Renal cortex interstitium (tissue), 11 donors: Measurements from ENCODE around the gene PRKAR1B. TPM values are rescaled to one million over a fixed set of nuclear protein-coding genes. Genes with fewer than 3 reads are reported as not detected.

Source experiments
- DNase-seq, 11 donors: peaks; one replicate each; pipeline ENCODE4 v3.0.0-alpha.2; 2013; ENCODE audit warnings: low read depth in 9 of 11, low spot score in 4 of 11; ENCODE audit errors: extremely low read depth in 1 of 11
- polyA plus RNA-seq, 3 donors: library from polyadenylated mRNA; unstranded; fragments of 120-200 nt; gene quantifications; one replicate each; pipeline ENCODE4 v1.2.1, GENCODE V29; 2013; ENCODE audit not compliant: insufficient read length in 3 of 3

The PRKAR1B gene
- polyA plus RNA-seq, 3 donors: 31.7 to 43.1 (median 41.8) TPM

DNA sequence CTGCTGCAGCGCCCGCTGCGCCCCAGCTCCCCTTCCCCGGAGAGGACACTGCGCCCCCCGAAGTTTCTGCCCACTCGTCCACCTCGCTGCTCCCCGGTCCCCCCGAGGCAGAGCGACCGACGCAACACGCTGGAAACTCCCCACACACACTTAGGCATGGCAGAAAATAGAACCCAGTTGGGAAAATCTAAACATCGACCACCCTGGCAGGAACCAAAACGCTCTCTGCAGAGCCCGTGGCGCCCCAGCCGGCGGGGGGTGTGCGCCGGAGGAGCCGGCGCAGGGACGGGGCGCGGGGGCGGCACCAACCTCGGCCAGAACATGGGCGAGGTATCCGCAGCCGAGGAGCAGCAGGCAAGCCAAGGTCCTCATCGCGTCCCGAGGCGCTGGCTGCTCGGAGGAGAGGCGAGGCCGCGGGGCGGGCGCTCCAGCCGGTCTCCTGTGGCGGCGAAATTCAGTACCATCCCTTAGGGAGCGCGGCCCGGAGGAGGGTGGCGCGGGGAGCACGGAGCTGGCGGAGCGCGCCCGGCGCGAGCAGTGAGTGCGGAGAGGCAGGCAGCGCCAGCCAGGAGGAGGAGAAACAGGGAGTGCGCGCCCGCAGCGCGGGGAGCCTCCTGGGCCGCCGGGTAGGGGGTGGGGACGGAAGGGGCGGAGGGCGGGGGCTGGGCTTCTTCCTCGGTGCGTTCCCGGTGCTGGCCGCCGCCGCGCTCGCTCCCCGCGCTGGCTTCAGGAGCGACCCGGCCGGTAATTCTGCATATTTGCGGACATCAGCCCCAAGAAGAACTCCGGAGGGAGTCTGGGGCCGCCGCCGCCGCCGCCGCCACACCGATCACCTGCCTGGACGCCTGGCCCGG lies 208.2 kb downstream of the PRKAR1B start:
- peak in 4 of 11 donors; percentile 62 to 78 (median 72) for DNase-seq

DNA sequence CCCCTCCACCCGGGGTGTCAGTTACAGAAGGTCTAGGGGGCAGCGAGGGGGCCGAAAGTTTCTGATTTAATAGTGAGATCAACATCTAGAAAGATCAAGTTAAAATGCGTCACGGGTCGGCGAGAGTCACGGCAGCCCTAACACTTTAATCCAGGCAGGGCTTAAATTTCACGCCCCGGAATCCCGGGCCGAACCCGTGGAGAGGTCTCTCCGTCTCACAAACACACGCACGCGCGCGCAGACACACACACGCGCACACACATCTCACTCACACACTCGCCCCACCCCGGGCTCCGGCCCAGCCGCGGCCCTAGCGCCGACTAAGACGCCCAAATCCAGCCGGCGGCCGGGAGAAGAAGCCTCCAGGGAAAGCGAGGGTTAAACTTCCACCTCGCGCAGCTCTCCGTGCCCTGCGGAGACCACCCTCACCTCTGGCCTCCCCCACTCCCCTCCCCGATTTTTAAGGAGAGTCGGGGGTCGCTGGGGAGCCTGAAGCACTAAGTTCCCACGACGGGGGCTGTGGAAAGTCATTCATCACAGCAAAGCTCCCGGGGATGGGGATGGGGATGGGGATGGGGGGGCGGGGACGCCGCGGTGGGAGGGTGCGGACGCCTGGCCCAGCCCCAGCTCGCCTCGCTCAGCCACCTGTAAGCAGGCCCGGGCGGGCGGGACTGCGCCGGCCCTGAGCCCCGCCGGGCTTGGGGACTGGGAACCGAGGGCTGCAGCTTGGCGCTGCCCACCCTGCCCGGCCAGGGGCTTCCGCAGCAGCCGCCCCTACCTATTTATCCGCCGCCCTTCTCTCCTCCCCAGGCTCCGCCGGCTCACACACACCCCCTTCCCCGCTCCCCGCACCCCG lies 209.1 kb downstream of the PRKAR1B start:
- no peak for DNase-seq

DNA sequence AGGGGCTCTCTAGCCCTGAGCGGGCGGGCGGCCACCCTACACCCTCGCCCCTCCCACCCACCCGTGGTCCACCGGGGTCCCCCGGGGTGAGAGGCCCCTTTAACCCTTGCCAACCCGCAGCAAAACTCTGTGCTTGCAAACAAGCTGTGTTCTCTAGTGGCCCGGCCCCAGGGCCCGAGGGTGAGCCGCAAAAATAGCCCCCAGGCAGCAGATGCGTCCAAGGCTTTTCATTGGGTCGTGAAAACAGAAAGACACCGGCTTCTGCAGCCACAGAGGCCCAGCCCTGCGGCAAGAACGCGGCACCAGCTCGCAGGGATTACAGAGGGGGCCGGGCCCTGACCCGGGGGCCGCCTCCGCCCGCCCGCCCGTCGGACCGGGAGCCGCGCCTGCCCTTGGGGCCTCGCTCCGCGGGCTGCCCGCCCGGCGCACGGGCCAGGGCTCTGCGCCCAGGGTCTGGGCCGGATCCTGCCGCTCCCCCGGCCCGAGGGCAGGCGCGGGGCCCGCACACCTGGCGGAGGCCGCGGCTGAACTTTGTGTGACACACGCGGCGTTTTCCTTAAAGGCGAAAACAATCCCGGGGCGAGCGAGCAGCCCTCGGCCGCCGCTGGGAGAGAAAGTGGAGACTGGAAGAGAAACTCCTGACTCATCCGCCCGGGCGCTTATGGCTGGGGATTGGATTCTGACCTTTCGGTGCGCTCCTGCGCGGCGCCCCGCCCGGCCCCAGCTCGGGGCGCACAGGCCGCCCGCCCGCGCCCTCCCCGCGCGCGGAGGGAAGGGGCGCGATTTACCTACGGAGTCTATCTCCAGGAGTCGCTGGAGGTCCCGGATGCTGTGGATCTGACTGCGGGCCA lies 210.2 kb downstream of the PRKAR1B start:
- no peak for DNase-seq

- DNase-seq: no peak
Observed at GRCh38 chr7:516216-516605, 210.9 kb downstream of the PRKAR1B start.

GRCh38 chr7:515628-516027 lies 211.5 kb downstream of the PRKAR1B start:
- no peak for DNase-seq

DNA sequence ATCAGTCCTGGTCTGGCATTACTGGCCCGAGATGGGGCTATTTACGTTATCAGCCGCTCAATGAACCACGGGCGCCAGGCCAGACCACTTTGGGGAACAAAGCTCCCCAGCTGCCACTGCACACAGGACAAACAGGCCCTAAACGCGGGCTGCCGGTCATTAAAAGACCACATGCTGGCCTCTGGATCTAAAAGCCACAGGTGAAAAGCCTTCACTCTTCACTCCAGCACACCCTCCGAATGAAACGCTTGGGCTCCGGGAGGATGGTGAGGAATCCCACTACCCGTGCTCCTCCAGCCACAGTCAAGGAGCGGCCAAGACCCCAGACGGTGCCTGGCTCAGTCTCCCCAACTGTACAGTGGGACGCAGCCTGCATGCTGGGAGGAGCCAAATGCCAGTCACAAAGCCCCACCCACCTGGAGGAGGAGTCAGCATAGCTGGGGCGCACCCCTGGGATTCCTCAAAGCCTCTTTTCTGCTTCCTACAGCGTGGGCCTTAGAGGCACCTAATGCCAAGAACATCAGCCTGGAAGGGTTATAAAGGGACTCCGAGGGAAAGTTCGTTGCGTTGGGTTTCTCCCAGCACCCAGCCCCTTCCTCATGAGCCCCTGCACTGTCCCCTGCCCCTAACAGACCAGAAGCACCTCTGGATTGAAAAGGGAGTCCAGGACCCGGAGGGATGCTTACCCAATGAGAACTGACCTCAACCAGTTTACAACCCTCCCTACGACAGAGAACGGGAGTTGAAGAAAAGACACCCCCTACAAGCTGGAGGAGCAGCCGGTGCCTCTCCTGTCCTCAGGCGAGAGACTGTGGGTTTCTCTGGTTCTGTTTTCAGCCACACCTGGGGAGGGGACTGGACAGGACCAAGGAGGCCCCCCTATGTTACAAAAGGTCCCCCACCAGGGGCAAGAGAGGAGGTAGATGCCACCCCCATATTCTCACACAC lies 212.2 kb downstream of the PRKAR1B start:
- DNase-seq: no peak

DNA sequence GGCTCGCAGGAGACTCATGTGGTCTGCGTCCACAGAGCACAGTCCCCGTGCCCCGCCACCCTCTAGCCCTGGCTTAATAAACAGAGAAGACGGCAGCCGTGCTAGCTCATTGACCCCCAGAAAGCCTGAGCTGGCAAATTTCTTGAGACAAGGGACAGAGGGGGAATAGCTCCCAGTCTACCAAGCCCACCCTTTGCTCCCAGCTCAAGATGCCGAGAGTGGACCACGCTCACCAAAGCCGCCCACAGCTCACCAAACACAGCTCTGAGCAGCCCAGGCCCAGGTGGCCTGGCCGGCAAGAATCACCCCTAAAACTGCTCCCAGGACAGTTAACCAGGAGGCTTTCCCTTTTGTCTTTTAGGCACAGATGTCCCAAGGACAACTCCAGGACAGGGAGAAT lies 212.8 kb downstream of the PRKAR1B start:
- no peak for DNase-seq

DNA sequence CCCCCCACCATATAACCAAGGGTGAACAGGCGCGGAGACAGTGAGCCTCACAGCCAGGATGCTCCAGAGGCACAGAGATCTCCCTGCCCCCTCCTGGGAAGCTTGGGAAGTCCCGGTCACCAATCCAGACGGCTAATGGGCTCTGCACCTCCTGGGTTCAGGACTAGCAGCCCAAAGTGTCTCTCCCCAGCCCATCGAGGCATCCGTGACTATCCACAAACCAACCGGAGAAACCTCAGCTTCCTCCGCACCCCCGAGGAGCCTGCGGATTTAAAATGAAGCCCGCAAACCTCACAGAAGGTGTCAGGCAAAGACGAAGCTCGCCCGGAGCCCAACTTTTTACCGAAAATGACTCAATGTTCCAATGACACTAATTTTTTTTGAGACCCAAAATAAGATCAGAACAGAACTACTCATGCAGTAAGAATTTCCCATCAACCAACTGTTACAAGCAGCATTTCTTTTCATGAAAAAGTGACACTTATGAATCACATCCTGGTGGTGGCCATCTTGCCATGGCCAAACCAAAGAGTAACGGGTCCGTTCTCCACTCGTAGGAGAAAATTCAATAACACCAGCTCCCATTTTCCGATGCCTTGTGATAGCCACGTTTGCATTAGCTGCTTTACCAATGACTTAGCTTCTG lies 213.4 kb downstream of the PRKAR1B start:
- no peak for DNase-seq

DNA sequence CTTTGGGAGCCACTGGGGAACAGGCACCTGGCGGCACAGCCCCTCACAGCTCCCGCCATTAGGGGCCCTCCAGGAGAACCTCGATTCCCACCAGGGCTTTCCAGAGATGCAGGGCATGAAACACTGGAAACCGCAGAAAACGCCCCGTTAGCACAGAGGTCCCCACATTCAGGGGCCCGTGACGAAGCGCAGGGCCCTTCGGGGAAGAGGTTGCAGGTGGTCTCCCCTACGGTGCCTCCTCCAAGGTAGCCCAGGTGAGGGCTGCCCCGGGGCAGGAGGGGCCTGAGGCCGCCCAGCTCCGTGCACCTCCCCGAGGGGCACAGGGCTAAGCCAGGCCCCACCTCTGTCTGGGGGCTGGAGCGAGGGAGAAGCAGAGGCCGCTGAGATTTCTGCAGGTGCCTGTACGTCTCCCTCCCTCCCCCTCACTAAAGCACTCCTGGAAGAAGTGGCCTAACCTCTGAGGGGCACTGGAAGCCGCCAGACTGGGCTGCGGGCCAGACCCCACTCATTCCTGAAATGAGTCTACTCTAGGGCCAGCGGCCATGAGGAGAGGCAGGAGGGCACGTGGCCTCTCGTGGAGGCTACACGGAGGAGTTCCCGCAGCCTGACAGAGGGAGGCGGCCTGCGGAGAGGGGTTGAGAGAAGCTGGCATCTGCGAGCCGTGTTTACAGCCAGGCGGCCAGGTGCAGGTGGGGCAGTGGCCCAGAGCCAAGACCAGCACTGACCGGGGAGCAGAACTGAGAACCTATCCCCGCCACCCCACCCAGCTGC lies 214.4 kb downstream of the PRKAR1B start:
- DNase-seq: no peak

DNA sequence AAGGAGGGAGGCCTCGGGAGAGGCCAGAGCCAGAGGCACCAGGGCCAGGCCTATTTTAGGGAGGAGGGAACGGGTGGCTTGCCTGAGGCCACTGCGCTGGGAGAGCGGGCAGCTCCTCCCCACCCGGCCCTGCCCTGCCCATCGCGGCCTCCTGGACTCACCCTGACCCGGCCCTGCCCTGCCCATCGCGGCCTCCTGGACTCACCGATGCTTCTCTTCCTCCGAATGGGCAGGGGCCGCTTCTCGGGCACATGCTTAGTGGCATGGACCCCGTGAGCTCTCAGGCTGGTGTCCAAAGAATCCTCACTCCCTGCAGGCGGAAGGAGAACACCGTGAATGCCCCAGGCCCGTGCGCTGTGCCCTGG lies 215.0 kb downstream of the PRKAR1B start:
- no peak for DNase-seq

GRCh38 chr7:511476-512145 lies 215.5 kb downstream of the PRKAR1B start:
- DNase-seq: no peak

- DNase-seq: no peak
Observed at GRCh38 chr7:510782-511281, 216.2 kb downstream of the PRKAR1B start.

GRCh38 chr7:510131-510481 lies 217.0 kb downstream of the PRKAR1B start:
- DNase-seq: no peak

GRCh38 chr7:509426-510130 lies 217.5 kb downstream of the PRKAR1B start:
- no peak for DNase-seq

GRCh38 chr7:508461-509170 lies 218.5 kb downstream of the PRKAR1B start:
- no peak for DNase-seq
